ENCODE data around the gene VN1R5.
"Not testable (repeated sequence)": the region's sequence is repeated elsewhere in the genome, so short reads cannot be mapped to it uniquely, and the experiment has no call there.

VN1R5 gene

DNA sequence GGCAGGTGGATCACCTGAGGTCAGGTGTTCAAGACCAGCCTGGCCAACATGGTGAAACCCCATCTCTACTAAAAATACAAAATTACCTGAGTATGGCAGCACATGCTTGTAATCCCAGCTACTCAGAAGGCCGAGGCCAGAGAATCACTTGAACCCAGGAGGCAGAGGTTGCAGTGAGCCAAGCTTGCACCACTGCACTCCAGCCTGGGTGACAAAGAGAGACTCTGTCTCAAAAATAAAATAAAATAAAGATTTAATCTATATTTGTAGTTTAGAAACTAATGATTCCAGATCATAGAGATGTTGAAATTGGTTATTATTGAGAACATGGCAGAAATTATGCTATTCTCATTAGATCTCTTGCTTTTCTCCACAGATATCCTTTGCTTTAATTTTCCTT is at the start of gene VN1R5:
Gene VN1R5 (plus strand): TSS at position 301 of the 400 bp plus-strand sequence.
- not testable (repeated sequence) for DNase-seq

GRCh38 chr1:247209396-247209795 is 46.5 kb upstream of the VN1R5 start:
- no peak for DNase-seq

- DNase-seq = no peak
Observed at GRCh38 chr1:247210062-247210375, 45.9 kb upstream of the VN1R5 start.

GRCh38 chr1:247210376-247211117 is 45.3 kb upstream of the VN1R5 start:
- peak; percentile 96 for DNase-seq

- DNase-seq = no peak
Observed at GRCh38 chr1:247211339-247211738, 44.5 kb upstream of the VN1R5 start.

DNA sequence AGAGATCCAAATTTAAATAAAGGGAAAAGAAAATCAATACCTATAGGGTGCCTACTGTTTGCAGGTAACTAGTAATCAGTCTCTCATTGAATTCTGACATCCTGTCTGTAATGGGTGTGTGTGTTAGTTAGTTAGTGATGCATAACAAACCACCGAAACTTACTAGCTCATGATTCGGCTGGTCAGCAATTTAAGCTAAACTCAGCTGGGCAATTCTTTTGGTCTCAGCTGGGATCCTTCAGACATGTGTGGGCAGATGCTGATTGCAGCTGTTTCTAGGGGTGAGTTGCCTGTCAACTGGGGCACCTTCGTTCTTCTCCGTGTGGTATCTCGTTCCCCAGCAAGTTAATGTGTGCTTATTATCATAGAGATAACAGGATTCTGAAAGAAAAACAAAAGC is 43.9 kb upstream of the VN1R5 start:
- no peak for DNase-seq

DNA sequence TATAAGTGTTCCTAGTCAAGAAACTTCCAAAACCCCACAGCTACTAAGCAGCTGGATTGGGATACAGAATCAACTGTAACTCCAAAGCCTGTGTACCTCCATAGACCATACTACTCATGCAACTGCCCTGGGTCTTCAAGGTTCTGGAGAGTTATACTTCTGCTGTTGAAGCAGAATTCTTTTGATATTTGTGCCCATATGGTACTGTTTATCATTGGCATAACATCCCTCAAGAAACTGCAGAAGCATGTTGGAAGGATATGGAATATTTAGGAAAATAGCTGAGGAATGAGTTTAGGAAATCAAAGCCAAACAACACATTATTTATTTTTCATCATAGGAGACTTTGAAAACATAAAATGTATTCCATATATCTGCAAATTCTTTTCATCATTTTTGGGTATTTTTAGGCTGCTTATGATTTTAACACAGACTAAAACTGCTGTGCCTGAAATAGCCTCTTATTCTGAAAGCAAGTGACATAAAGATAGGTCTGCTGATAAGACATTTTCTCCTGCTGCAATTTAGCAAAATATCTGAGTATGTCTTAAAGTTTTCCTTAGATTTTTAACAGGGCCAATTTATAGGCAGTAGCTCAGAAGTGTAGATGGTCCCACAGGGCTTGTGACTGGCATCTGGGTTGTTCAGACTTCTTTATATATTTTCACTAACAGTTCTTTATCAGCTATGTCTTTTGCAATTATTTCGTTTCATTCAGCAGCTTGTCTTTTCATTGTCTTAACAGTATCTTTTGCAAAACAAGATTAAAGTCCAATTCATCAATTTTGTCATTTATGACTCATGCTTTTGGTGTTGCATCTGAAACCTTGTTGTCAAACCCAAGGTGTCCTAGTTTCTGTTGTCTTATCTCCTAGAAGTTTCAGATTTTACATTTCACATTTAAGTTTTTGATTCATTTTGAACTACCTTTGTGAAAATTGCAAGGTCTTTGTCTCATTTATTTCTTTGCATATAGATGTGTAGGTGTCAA is 43.0 kb upstream of the VN1R5 start:
- no peak for DNase-seq

- no peak for DNase-seq
Observed at GRCh38 chr1:247216261-247216660, 39.6 kb upstream of the VN1R5 start.

DNA sequence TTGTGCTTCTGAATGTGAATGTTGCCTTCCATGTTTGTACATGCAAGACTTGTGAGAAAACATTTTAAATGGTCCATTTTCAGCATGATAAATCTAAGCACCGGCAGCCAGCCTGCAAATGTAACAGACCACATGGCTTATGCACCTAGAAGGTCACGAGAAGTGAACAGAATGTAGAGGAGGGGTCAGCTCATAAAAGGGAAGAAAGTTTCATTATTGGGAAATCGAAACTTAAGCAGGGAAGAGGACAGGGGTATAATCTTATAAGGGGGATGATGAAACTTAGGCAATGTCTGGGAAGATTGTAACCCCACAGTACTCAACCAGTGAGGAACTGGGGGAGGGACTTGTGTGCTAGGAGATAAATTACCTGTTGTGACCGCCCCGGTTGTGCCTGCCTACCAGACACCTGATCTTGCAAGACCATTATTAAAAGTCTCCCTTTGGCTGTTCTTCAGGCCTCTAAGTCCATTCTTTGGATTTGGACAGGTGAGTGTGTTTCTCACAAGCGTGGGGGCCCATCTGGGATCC is 37.7 kb upstream of the VN1R5 start:
- no peak for DNase-seq

GRCh38 chr1:247220280-247220679 is 35.6 kb upstream of the VN1R5 start:
- not testable (repeated sequence) for DNase-seq

DNA sequence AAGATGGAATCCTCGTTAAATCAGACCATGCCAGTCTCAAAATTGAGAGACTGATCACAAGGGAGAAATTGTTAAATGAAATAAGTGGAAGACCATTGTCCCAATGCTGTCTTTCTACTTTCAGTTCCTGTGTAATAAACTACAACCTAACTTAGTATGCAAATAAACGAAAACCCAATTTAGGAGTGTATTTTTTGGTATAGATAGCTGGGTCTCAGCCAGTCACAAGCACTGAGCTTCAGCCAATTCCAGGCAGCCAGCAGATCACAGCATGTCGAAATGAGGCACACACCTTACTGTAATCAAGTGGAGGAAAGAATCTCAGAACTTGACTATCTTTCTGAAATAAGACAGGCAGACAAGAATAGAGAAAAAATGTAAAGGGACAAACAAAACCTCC is 33.0 kb upstream of the VN1R5 start:
- no peak for DNase-seq

- no peak for DNase-seq
Observed at GRCh38 chr1:247224822-247225221, 31.1 kb upstream of the VN1R5 start.

DNA sequence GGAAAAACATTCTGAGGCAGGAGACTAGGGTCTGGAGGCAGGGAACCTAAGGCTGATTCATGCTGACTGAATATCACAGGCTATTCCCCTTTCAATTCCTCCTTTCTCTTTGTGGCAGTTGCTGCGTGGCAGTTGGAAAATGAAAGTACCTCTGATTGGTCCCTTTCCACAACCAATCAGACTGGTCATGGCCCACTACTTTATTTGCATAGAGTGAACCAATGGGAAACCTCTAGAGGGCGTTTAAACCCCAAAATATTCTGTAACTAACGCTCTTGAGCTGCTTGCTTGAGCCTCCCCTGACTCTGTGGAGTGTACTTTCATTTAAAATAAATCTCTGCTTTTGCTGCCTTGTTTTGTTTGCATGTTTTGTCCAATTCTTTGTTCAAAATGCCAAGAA is 27.7 kb upstream of the VN1R5 start:
- no peak for DNase-seq

DNA sequence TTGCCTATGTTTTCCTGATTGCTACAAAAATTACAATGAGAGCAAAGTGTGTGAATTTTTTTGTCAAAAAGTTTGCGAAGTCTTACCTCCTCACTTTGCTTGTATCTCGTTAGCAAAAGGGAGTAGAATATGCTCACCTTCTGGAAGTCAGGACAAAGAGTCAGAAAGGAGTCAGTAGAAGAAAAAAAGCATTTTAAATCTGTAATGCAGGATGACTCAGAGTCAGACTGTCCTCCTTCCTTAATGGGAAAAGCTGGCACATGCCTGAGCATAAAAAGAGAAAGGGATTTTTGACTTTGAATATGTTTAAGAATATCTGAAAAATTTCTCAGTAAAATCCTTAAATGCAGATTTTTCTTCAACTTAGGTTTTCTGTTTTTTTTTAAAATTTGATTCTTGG is 14.2 kb upstream of the VN1R5 start:
- no peak for DNase-seq

DNA sequence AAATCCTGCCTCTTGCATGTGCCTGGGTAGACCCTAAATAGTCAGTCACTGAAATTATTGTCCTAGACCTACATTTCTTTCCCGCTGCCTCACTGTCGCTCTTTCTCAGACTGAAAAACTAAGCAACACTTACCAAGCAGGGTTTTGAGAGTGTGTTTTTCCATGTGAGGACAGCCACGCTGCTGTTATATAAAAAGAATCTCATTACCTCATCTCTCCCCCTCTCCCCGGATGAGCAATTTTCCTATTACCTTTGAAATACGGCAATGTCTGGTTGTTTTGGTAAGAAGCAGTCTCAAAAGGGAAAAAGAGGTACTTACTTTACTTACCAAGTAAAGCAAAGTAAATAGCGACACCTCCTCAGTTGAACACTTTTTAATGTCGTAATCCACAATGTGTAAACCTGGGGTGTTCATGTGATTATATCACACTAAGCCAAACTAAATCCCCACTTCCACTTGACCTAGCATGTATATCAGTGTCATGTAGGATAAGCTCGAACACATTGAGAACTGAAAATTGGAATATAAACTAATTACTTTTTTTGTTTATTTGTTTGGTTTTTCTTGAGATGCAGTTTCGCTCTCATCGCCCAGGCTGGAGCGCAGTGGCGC is 12.2 kb upstream of the VN1R5 start:
- no peak for DNase-seq

DNA sequence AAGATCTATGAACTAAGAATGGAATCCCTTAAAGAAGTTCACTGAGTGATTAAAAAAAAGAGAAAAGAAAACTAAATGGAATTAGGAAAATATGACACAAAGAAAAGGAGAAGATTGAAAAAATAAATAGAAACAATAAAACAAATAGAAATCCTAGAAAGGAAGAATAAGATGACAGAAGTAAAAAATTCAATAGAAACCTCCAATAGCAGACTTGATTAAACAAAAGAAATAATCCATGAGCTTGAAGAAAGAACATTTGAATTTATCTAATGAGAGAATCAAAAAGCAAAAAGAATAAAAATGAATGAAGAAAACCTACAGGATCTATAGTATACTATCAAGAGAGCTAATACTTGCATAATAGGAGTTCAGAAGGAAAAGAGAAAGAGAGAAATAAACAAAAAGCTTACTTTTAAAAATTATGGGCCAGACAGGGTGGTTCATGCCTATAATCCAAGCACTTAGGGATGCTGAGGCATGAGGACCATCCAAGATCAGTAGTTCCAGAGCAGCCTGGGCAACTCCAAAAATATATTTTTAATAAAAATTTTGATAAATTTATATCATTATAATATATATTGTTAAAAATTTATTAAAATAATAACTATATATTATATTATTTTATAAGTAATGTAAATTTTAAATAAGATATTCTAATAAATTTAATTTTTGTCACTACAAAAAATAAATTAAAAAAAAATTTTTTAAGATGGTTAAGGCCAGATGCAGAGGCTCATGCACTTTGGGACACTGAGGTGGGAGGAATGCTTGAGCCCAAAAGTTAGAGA is 9.4 kb upstream of the VN1R5 start:
- no peak for DNase-seq

DNA sequence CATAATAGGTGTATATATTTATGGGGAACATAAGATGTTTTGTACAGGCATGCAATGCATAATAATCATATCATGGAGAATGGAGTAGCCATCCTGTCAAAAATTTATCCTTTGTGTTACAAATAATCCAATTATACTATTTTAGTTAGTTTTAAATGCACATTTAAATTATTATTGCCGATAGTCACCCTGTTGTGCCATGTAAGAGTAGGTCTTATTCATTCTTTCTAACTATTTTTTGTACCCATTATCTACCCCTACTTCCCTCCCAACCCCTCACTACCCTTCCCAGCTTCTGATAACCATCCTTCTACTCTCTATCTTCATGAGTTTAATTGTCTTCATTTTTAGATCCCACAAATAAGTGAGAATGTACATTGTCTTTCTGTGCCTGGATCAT is 8.3 kb upstream of the VN1R5 start:
- DNase-seq = no peak

GRCh38 chr1:247266053-247266452 is 10.2 kb downstream of the VN1R5 start:
- no peak for DNase-seq

- no peak for DNase-seq
Observed at GRCh38 chr1:247268390-247269045, 12.6 kb downstream of the VN1R5 start.

GRCh38 chr1:247269133-247269532 is 13.3 kb downstream of the VN1R5 start:
- no peak for DNase-seq

- no peak for DNase-seq
Observed at GRCh38 chr1:247270003-247270402, 14.1 kb downstream of the VN1R5 start.

- DNase-seq = no peak
Observed at GRCh38 chr1:247273013-247273412, 17.1 kb downstream of the VN1R5 start.
